ENCODE results near the gene SEZ6L2. TPM values are rescaled to one million over a fixed set of nuclear protein-coding genes. Genes with fewer than 3 reads are reported as not detected.
A peak's percentile ranks its signal among the peaks of the same experiment; 100 is the strongest.
"Not testable (repeated sequence)": the region's sequence is repeated elsewhere in the genome, so short reads cannot be mapped to it uniquely, and the experiment has no call there.

Gene SEZ6L2
- total RNA-seq, 2 donors from 2014 or later, result 0.82 to 1.8 TPM

GRCh38 chr16:29896841-29897240 lies 2.5 kb downstream of the SEZ6L2 start:
- intact Hi-C loops (cut with DNase I), result no loop called here
- ATAC-seq (no peak), DNase-seq (no peak)

- no peak for ATAC-seq
- intact Hi-C loops (cut with DNase I), result no loop called here
- no peak for DNase-seq
Observed at GRCh38 chr16:29894352-29894751, 5.0 kb downstream of the SEZ6L2 start.

GRCh38 chr16:29893553-29893952 lies 5.8 kb downstream of the SEZ6L2 start:
- no peak for DNase-seq
- no peak for ATAC-seq
- intact Hi-C loops (cut with DNase I), result no loop called here

GRCh38 chr16:29892458-29892813 lies 6.9 kb downstream of the SEZ6L2 start:
- peak in 1 of 2 donors; percentile 15 for ATAC-seq

GRCh38 chr16:29891525-29892457 lies 7.6 kb downstream of the SEZ6L2 start:
- intact Hi-C loops (cut with DNase I), result no loop called here
- DNase-seq, result no peak
- ATAC-seq, result peak in 1 of 2 donors; percentile 68

More at GRCh38 chr16:29892458-29892813, 6.9 kb downstream of the SEZ6L2 start:
- intact Hi-C loops (cut with DNase I), result no loop called here
- no peak for DNase-seq

GRCh38 chr16:29889372-29889771 lies 10.0 kb downstream of the SEZ6L2 start:
- not testable (repeated sequence) for DNase-seq, ATAC-seq
- intact Hi-C loops (cut with DNase I), result loop anchor here in 1 of 2 donors (10.0 kb wide), 1 partner anchor 55 kb away; no protein-coding TSS in a partner anchor

GRCh38 chr16:29883987-29884386 lies 15.4 kb downstream of the SEZ6L2 start:
- no peak for DNase-seq
- no peak for ATAC-seq
- intact Hi-C loops (cut with DNase I), result loop anchor here in 1 of 2 donors (10.0 kb wide), 1 partner anchor 61 kb away; no protein-coding TSS in a partner anchor

- intact Hi-C loops (cut with DNase I), result loop anchor here in 1 of 2 donors (10.0 kb wide), 1 partner anchor 64 kb away; no protein-coding TSS in a partner anchor
- DNase-seq (no peak), ATAC-seq (no peak)
Observed at GRCh38 chr16:29881050-29881449, 18.3 kb downstream of the SEZ6L2 start.

GRCh38 chr16:29878172-29878571 lies 21.2 kb downstream of the SEZ6L2 start:
- ATAC-seq, result no peak
- intact Hi-C loops (cut with DNase I), result no loop called here
- no peak for DNase-seq

- intact Hi-C loops (cut with DNase I), result no loop called here
- ATAC-seq (peak; percentile 23 to 65), DNase-seq (no peak)
Observed at GRCh38 chr16:29877266-29877961, 21.9 kb downstream of the SEZ6L2 start.

- ATAC-seq, result peak in 1 of 2 donors; percentile 20
- DNase-seq, result no peak
- intact Hi-C loops (cut with DNase I), result no loop called here
Observed at GRCh38 chr16:29876594-29877249, 22.6 kb downstream of the SEZ6L2 start.

- intact Hi-C loops (cut with DNase I), result no loop called here
- ATAC-seq, result no peak
Observed at GRCh38 chr16:29876217-29876593, 23.1 kb downstream of the SEZ6L2 start.

GRCh38 chr16:29875206-29875605 lies 24.1 kb downstream of the SEZ6L2 start:
- DNase-seq, result no peak
- no peak for ATAC-seq

More at GRCh38 chr16:29876217-29876593, 23.1 kb downstream of the SEZ6L2 start:
- no peak for DNase-seq

GRCh38 chr16:29873319-29873718 lies 26.0 kb downstream of the SEZ6L2 start:
- DNase-seq (no peak), ATAC-seq (no peak)
- intact Hi-C loops (cut with DNase I), result no loop called here

More at GRCh38 chr16:29875206-29875605, 24.1 kb downstream of the SEZ6L2 start:
- intact Hi-C loops (cut with DNase I), result no loop called here

GRCh38 chr16:29871822-29872546 lies 27.4 kb downstream of the SEZ6L2 start:
- no peak for ATAC-seq
- intact Hi-C loops (cut with DNase I), result no loop called here
- DNase-seq, result no peak

- intact Hi-C loops (cut with DNase I), result loop anchor here (10.0 kb wide), 2 partner anchors 136 to 146 kb away; partner anchors contain the start of gene DOC2A (in 1 of the 2)
- not testable (repeated sequence) for ATAC-seq
Observed at GRCh38 chr16:29869067-29869466, 30.3 kb downstream of the SEZ6L2 start.

GRCh38 chr16:29868396-29869009 lies 30.8 kb downstream of the SEZ6L2 start:
- intact Hi-C loops (cut with DNase I), result loop anchor here (10.0 kb wide), 2 partner anchors 136 to 146 kb away; partner anchors contain the start of gene DOC2A (in 1 of the 2)
- ATAC-seq, result no peak

More at GRCh38 chr16:29869067-29869466, 30.3 kb downstream of the SEZ6L2 start:
- not testable (repeated sequence) for DNase-seq

GRCh38 chr16:29864205-29864604 lies 35.1 kb downstream of the SEZ6L2 start:
- no peak for DNase-seq
- intact Hi-C loops (cut with DNase I), result loop anchor here (10.0 kb wide), 2 partner anchors 141 to 151 kb away; partner anchors contain the start of gene DOC2A (in 1 of the 2)
- no peak for ATAC-seq

More at GRCh38 chr16:29868396-29869009, 30.8 kb downstream of the SEZ6L2 start:
- DNase-seq, result no peak

All from left cardiac atrium (tissue), 4 donors.